GM06990 (cell line): ENCODE data around the gene RNF11.
"Not testable (repeated sequence)": the region's sequence is repeated elsewhere in the genome, so short reads cannot be mapped to it uniquely, and the experiment has no call there.

Experiments used
- DNase-seq: peaks from one replicate; pipeline ENCODE4 v3.0.0-alpha.2; 2011; ENCODE audit not compliant: insufficient read length; ENCODE audit errors: extremely low read depth
- H3K27me3 ChIP-seq: replicated peaks from 2 replicates; pipeline ENCODE4 v1.6.0; 2011; ENCODE audit warnings: low read length; ENCODE audit not compliant: control insufficient read depth, insufficient read depth
- H3K36me3 ChIP-seq: 2 replicates; pipeline ENCODE4 v1.5.1; 2011; ENCODE audit warnings: low read length; ENCODE audit not compliant: control insufficient read depth, insufficient read depth
- H3K4me3 ChIP-seq: replicated peaks from 2 replicates; pipeline ENCODE4 v1.5.1; 2011; ENCODE audit warnings: low read depth, mild to moderate bottlenecking, control low read depth, low read length
- CTCF ChIP-seq: IDR thresholded peaks from 2 replicates; pipeline ENCODE4 v1.5.1; 2011; ENCODE audit warnings: low read length, control low read depth, mild to moderate bottlenecking, inconsistent platforms; ENCODE audit not compliant: insufficient read depth, poor library complexity, severe bottlenecking

RNF11 gene

GRCh38 chr1:51247499-51247898 is 11.4 kb downstream of the RNF11 start:
- no peak for TF ChIP-seq CTCF
- DNase-seq, result no peak
- no peaks in the 10 kb centered on the region for H3K27me3 ChIP-seq

DNA sequence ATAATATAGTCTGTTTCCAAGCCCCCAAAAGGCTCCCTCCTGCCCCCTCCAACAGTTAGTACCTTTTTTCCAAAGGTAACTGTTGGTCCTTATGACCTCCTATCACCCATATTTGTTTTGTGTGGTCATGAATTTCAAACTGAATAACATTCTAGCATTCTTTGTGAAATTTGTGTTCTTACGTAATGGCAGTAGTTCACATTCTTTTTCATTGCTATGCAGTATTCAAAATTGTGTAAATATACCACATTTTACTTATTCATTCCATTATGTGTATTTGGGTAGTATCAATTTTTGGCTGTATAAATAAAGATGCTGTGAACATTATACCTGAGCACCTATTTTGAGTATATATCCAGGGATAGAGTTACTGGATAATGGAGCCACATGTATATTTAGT is 13.4 kb downstream of the RNF11 start:
- Histone ChIP-seq H3K36me3 (no peaks in the 10 kb centered on the region), H3K27me3 (no peaks in the 10 kb centered on the region), H3K4me3 (no peak overlapping the region)
- no peak for DNase-seq
- TF ChIP-seq CTCF, result no peak

More at GRCh38 chr1:51247499-51247898, 11.4 kb downstream of the RNF11 start:
- no peaks in the 10 kb centered on the region for H3K36me3 ChIP-seq
- H3K4me3 ChIP-seq, result no peak overlapping the region

DNA sequence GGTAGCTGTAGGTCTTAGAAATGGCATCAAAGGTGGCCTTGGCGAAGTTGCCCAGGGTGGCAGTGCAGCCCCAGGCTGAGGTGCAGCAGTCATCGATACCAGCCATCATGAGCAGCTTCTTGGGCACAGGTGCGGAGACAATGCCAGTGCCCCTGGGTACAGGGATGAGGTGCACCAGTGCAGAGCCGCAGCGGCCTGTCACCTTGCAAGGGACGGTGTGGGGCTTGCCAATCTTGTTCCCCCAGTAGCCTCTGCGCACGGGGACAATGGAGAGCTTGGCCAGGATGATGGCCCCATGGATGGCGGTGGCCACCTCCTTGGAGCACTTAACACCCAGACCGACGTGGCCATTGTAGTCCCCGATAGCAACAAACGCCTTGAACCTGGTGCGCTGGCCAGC is 14.7 kb downstream of the RNF11 start:
- DNase-seq, H3K4me3 ChIP-seq, H3K36me3 ChIP-seq, H3K27me3 ChIP-seq: not testable (repeated sequence)

GRCh38 chr1:51251165-51251564 is 15.1 kb downstream of the RNF11 start:
- H3K36me3 ChIP-seq, DNase-seq, H3K4me3 ChIP-seq, H3K27me3 ChIP-seq: not testable (repeated sequence)

- DNase-seq, result no peak
- Histone ChIP-seq H3K4me3 (no peak overlapping the region), H3K36me3 (no peaks in the 10 kb centered on the region), H3K27me3 (no peaks in the 10 kb centered on the region)
- TF ChIP-seq CTCF, result no peak
Measured at GRCh38 chr1:51252366-51252765, 16.3 kb downstream of the RNF11 start.

DNA sequence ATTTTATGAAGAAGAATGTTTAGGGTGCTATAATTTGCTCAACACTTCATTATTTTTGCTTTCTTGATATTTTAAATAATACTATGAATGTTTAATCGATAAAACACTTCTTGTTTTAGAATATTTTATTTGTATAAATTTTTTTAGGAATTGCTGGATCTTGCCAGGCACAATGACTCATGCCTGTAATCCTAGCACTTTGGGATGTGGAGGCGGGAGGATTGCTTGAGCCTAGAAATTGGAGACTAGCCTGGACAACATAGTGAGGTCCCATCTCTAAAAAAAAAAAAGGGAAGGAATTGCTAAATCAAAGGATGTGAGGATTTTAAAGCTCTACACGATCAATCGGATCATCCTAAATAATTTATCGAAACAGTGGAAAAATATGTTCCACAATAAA is 17.6 kb downstream of the RNF11 start:
- no peak overlapping the region for H3K4me3 ChIP-seq

More for the DNA sequence above, 17.6 kb downstream of the RNF11 start:
- no peak for TF ChIP-seq CTCF
- Histone ChIP-seq H3K27me3 (no peaks in the 10 kb centered on the region), H3K36me3 (no peaks in the 10 kb centered on the region)
- no peak for DNase-seq
